Neuronal stem cell (in vitro differentiated cells): ENCODE results near the gene DIP2C.
"Not testable (repeated sequence)": the region's sequence is repeated elsewhere in the genome, so short reads cannot be mapped to it uniquely, and the experiment has no call there.

Source experiments
- DNase-seq: peaks from one replicate; pipeline ENCODE4 v3.0.0-alpha.2; 2013; ENCODE audit warnings: low spot score
- H2AFZ ChIP-seq: one replicate; pipeline ENCODE4 v1.6.1; 2013; ENCODE audit warnings: mild to moderate bottlenecking, low read length, inconsistent platforms
- H2AK5ac ChIP-seq: 2 replicates; pipeline ENCODE4 v1.6.1; 2013; ENCODE audit warnings: low read depth, mild to moderate bottlenecking, inconsistent platforms, low read length, moderate library complexity, mixed read lengths
- H2BK120ac ChIP-seq: 2 replicates; pipeline ENCODE4 v1.6.1; 2013; ENCODE audit warnings: low read depth, mild to moderate bottlenecking, inconsistent platforms, low read length, moderate library complexity, mixed read lengths
- H2BK12ac ChIP-seq: one replicate; pipeline ENCODE4 v1.6.1; 2013; ENCODE audit warnings: low read length, inconsistent platforms
- H2BK15ac ChIP-seq: 2 replicates; pipeline ENCODE4 v1.6.1; 2013; ENCODE audit warnings: mild to moderate bottlenecking, low read length, inconsistent platforms, mixed read lengths
- H2BK5ac ChIP-seq: one replicate; pipeline ENCODE4 v1.6.1; 2013; ENCODE audit warnings: inconsistent platforms, mild to moderate bottlenecking, low read length, moderate library complexity
- H3K14ac ChIP-seq: one replicate; pipeline ENCODE4 v1.6.1; 2013; ENCODE audit warnings: low read length, inconsistent platforms
- H3K18ac ChIP-seq: 2 replicates; pipeline ENCODE4 v1.6.1; 2013; ENCODE audit warnings: low read length, inconsistent platforms
- H3K23ac ChIP-seq: 2 replicates; pipeline ENCODE4 v1.6.1; 2013; ENCODE audit warnings: low read depth, mild to moderate bottlenecking, mixed read lengths, low read length, inconsistent platforms; ENCODE audit not compliant: poor library complexity
- H3K27ac ChIP-seq: replicated peaks from 3 replicates; pipeline ENCODE4 v1.5.1; 2013; ENCODE audit warnings: low read length, inconsistent platforms
- H3K27me3 ChIP-seq, 3 experiments: 2 replicates each; pipeline ENCODE4 v1.6.1; 2013; ENCODE audit warnings: low read length in 3 of 3, mild to moderate bottlenecking in 2 of 3, inconsistent platforms in 1 of 3, low read depth in 1 of 3, mixed read lengths in 1 of 3, moderate library complexity in 1 of 3; ENCODE audit not compliant: control insufficient read depth in 3 of 3, insufficient read depth in 3 of 3
- H3K36me3 ChIP-seq, 2 donors: replicated peaks in 1 of 2; 2 replicates each; pipeline ENCODE4 v1.6.1; 2013; ENCODE audit warnings: low read length in 2 of 2; ENCODE audit not compliant: control insufficient read depth in 2 of 2, insufficient read depth in 2 of 2
- H3K4ac ChIP-seq: 2 replicates; pipeline ENCODE4 v1.6.1; 2013; ENCODE audit warnings: inconsistent platforms, mild to moderate bottlenecking, low read length, moderate library complexity
- H3K4me1 ChIP-seq, 2 donors: 1 replicate in 1 of 2; 2 replicates in 1 of 2; pipeline ENCODE4 v1.6.1; 2013; ENCODE audit warnings: low read length in 2 of 2, low read depth in 1 of 2; ENCODE audit not compliant: control insufficient read depth in 2 of 2, insufficient read depth in 1 of 2
- H3K4me2 ChIP-seq: one replicate; pipeline ENCODE4 v1.6.1; 2013; ENCODE audit warnings: mild to moderate bottlenecking, low read length, inconsistent platforms; ENCODE audit not compliant: insufficient read depth, poor library complexity, severe bottlenecking
- H3K4me3 ChIP-seq, 2 donors: 2 replicates each; pipeline ENCODE4 v1.5.1; 2013; ENCODE audit warnings: low read length in 2 of 2, mild to moderate bottlenecking in 2 of 2, inconsistent platforms in 1 of 2, moderate library complexity in 1 of 2
- H3K79me1 ChIP-seq: one replicate; pipeline ENCODE4 v1.6.1; 2013; ENCODE audit warnings: low read depth, mild to moderate bottlenecking, inconsistent platforms, low read length, moderate library complexity
- H3K9ac ChIP-seq: one replicate; pipeline ENCODE4 v1.6.1; 2013; ENCODE audit warnings: mild to moderate bottlenecking, low read depth, low read length, inconsistent platforms; ENCODE audit not compliant: poor library complexity
- H3K9me3 ChIP-seq, 2 donors: replicated peaks in 1 of 2; 2 replicates each; pipeline versions ENCODE3 to v1.6.1; 2013; ENCODE audit warnings: low read length in 2 of 2, mild to moderate bottlenecking in 2 of 2, inconsistent platforms in 1 of 2, low read depth in 1 of 2, mixed read lengths in 1 of 2, moderate library complexity in 1 of 2; ENCODE audit not compliant: control insufficient read depth in 2 of 2, insufficient read depth in 1 of 2
- H4K8ac ChIP-seq: one replicate; pipeline ENCODE4 v1.6.1; 2013; ENCODE audit warnings: low read depth, mild to moderate bottlenecking, inconsistent platforms, low read length, moderate library complexity
- H4K91ac ChIP-seq: one replicate; pipeline ENCODE4 v1.6.1; 2013; ENCODE audit warnings: low read length, low read depth, mild to moderate bottlenecking, inconsistent platforms; ENCODE audit not compliant: poor library complexity
- WGBS, 2 donors: extraction: QIAGEN DNeasy Blood & Tissue Kit; methylation state at CpG; one replicate each; pipeline ENCODE4 v1.1.7; 2013; ENCODE audit warnings: missing lambda C conversion rate in 2 of 2, mixed read lengths in 1 of 2; ENCODE audit not compliant: insufficient read length in 2 of 2, insufficient replicate concordance in 1 of 2; ENCODE audit errors: extremely low coverage in 2 of 2; 5-methylcytosine and 5-hydroxymethylcytosine counted together

Gene DIP2C

DNA sequence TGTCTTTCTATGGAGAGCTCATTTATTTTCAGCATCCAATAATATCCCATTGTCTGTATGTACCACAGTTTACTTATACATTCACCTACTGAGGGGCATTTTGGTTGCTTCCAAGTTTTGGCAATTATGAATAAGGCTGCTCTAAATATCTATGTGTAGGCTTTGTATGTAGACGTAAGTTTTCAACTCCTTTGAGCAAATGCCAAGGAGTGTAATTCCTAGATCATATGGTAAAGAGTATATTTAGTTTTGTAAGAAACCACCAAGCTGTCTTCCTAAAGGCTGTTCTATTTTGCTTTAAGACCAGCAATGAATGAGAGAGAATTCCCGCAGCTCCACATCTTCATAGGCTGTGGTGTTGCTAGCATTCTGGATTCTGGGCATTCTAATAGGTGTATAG is 259.8 kb downstream of the DIP2C start:
- Histone ChIP-seq H3K27ac (no peak overlapping the region), H3K9ac (no peak overlapping the region), H3K79me1 (peaks cover 2% of the 10 kb centered on the region), H3K4ac (no peak overlapping the region), H2BK12ac (no peak overlapping the region), H3K4me3 (no peak overlapping the region), H3K4me2 (no peak overlapping the region), H2BK5ac (no peak overlapping the region), H3K4me1 (no peaks in the 10 kb centered on the region), H3K27me3 (no peaks in the 10 kb centered on the region), H4K91ac (no peak overlapping the region), H3K23ac (no peak overlapping the region), H2BK120ac (no peak overlapping the region), H2BK15ac (no peak overlapping the region), H2AK5ac (no peak overlapping the region), H3K18ac (no peak overlapping the region), H3K9me3 (peaks cover 3 to 20% of the 10 kb centered on the region in 2 donors), H2AFZ (no peak overlapping the region), H3K36me3 (peaks cover 3% of the 10 kb centered on the region in 2 donors), H4K8ac (no peak overlapping the region), H3K14ac (no peak overlapping the region)
- no CpG with 5 or more reads among the region's 2 CpGs for WGBS, 2 donors
- no peak for DNase-seq

DNA sequence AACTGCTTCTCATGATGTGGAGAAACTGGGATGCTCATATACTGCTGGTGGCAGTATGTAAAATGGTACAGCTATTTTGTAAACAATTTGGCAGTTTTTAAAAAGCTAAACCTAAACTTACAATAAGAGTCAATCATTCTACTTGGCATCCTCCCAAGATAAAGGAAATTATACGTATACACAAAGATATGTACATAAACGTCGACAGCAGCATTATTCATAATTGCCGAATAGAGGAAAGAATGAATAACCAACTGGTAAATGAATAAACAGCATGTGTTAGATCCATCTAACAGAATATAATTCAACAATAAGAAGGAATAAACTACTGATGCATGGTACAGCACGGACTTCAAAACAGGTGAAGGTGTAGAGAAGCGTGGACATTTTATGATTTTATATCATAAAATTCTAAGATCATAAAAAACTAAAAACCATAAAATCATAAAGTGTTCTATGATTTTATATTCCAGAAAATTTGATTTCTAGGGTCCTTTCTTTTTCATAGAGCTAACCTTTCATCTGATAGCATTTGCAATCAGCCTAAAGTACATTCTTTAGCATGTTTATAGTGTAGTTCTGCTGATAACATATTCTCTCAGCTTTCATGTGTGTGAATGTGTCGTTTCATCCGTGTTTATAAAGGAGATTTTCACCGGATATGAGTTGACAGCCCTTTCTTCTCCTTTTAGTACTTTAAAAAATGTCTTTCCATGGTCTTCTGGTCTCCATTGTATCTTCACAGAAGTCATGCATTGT is 261.5 kb downstream of the DIP2C start:
- WGBS, 2 donors = no CpG with 5 or more reads among the region's 9 CpGs
- Histone ChIP-seq H3K36me3 (peaks cover 3 to 10% of the 10 kb centered on the region in 2 donors), H3K18ac (no peak overlapping the region), H2BK120ac (no peak overlapping the region), H2BK12ac (no peak overlapping the region), H3K4me2 (no peak overlapping the region), H3K79me1 (peaks cover 2% of the 10 kb centered on the region), H3K27ac (no peak overlapping the region), H3K9ac (no peak overlapping the region), H4K8ac (no peak overlapping the region), H3K27me3 (no peaks in the 10 kb centered on the region), H3K4me1 (no peaks in the 10 kb centered on the region), H2AFZ (no peak overlapping the region), H2BK5ac (no peak overlapping the region), H3K4ac (no peak overlapping the region), H2BK15ac (no peak overlapping the region), H3K4me3 (no peak overlapping the region), H2AK5ac (no peak overlapping the region), H4K91ac (no peak overlapping the region), H3K9me3 (peaks cover 0 to 18% of the 10 kb centered on the region in 2 donors), H3K23ac (no peak overlapping the region), H3K14ac (no peak overlapping the region)
- no peak for DNase-seq

DNA sequence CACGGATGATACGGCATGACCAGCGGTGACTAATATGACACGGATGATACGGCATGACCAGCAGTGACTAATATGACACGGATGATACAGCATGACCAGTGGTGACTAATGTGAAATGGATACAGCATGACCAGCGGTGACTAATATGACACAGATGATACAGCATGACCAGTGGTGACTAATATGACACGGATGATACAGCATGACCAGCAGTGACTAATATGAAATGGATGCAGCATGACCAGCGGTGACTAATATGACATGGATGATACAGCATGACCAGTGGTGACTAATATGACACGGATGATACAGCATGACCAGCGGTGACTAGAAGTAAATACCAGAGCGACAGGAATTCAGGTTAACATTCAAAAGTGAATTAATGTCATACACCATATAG is 264.1 kb downstream of the DIP2C start:
- DNase-seq, H3K23ac ChIP-seq, H2BK12ac ChIP-seq, H4K91ac ChIP-seq, H3K9ac ChIP-seq, H3K18ac ChIP-seq, H3K9me3 ChIP-seq, H3K4me3 ChIP-seq, H3K4ac ChIP-seq, H3K4me2 ChIP-seq, H3K79me1 ChIP-seq, H3K4me1 ChIP-seq, H2BK120ac ChIP-seq, H3K27me3 ChIP-seq, H2AK5ac ChIP-seq, H4K8ac ChIP-seq, H3K14ac ChIP-seq, H2BK5ac ChIP-seq, H3K27ac ChIP-seq, H2AFZ ChIP-seq, H2BK15ac ChIP-seq: not testable (repeated sequence)
- peaks cover 5 to 32% of the 10 kb centered on the region in 2 donors for H3K36me3 ChIP-seq
- WGBS, 2 donors = no CpG with 5 or more reads among the region's 12 CpGs

DNA sequence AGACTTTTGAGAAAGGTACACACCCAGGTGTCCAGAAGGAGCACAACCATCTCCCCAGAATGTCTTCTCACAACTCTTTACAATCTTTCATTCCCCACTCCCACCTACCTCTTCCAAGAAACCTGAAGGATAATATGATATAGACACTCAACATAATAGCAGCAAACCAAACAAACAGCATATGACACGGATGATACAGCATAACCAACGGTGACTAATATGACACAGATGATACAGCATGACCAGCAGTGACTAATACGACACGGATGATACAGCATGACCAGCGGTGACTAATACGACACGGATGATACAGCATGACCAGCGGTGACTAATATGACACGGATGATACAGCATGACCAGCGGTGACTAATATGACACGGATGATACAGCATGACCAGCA is 264.7 kb downstream of the DIP2C start:
- H4K8ac ChIP-seq, H2AFZ ChIP-seq, H3K27ac ChIP-seq, H2BK120ac ChIP-seq, H3K4ac ChIP-seq, H3K23ac ChIP-seq, H3K79me1 ChIP-seq, H4K91ac ChIP-seq, H3K4me2 ChIP-seq, H3K9me3 ChIP-seq, H3K4me3 ChIP-seq, H2BK5ac ChIP-seq, H3K9ac ChIP-seq, H3K4me1 ChIP-seq, H3K18ac ChIP-seq, H2AK5ac ChIP-seq, H3K27me3 ChIP-seq, DNase-seq, H2BK12ac ChIP-seq, H3K14ac ChIP-seq, H2BK15ac ChIP-seq: not testable (repeated sequence)
- H3K36me3 ChIP-seq = peaks cover 8 to 38% of the 10 kb centered on the region in 2 donors
- no CpG with 5 or more reads among the region's 11 CpGs for WGBS, 2 donors
